ENCODE data around the gene FAM3A.

DNA sequence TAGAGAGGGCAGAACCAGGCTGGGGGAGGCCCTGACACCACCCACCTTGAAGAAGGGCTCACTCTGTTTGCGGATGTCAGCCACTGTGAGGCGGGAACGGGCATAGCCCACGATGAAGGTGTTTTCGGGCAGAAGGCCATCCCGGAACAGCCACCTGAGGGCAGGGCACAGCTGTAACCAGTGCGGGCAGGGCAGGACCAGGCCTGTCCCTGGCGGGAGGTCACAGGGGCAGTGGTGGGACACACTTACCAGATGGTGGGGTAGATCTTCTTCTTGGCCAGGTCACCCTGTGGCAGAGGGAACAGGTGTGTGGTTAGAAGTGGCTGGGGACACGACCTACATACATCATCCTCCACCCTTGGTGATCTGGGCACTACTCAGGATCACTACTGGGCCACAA lies 19.9 kb upstream of the FAM3A start:
- TF ChIP-seq, protein P1, sequence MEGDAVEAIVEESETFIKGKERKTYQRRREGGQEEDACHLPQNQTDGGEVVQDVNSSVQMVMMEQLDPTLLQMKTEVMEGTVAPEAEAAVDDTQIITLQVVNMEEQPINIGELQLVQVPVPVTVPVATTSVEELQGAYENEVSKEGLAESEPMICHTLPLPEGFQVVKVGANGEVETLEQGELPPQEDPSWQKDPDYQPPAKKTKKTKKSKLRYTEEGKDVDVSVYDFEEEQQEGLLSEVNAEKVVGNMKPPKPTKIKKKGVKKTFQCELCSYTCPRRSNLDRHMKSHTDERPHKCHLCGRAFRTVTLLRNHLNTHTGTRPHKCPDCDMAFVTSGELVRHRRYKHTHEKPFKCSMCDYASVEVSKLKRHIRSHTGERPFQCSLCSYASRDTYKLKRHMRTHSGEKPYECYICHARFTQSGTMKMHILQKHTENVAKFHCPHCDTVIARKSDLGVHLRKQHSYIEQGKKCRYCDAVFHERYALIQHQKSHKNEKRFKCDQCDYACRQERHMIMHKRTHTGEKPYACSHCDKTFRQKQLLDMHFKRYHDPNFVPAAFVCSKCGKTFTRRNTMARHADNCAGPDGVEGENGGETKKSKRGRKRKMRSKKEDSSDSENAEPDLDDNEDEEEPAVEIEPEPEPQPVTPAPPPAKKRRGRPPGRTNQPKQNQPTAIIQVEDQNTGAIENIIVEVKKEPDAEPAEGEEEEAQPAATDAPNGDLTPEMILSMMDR (conservative IDR thresholded peaks at IDR 0.05; ENCODE audit: low read depth, low read length), result no peak
- TF ChIP-seq FOS (IDR thresholded peaks at IDR 0.05; ENCODE audit: low read depth, low read length) (no peak), POLR2A (IDR thresholded peaks at IDR 0.05; ENCODE audit: low read depth, low read length) (no peak)
